IMR-90 (cell line): Measurements from ENCODE around the gene MAPK9. TPM values are rescaled to one million over a fixed set of nuclear protein-coding genes. Genes with fewer than 3 reads are reported as not detected.

Experiments
- ATAC-seq: fragments of 200-7000 bp; cut with Tn5 transposase; 2 replicates; pipeline ENCODE4 v1.9.1; 2020; ENCODE audit warnings: low read depth, mild to moderate bottlenecking, moderate library complexity
- BruUV-seq: library from RNA; stranded (reverse); fragments of 400-500 nt; replicated peaks from 2 replicates; lab custom pipeline; 2021; lab: Mats Ljungman, UMichigan
- CTCF ChIA-PET: fragments of 300-600 bp; formaldehyde crosslinking; extraction: SDS; loops from one replicate; lab custom pipeline; 2021; ENCODE audit warnings: antibody characterized with exemption; lab: Yijun Ruan, JAX
- POLR2A ChIA-PET: fragments of 300-600 bp; sonication (Branson Sonifier 250); formaldehyde crosslinking; loops from one replicate; lab custom pipeline; 2022; ENCODE audit warnings: antibody characterized with exemption; ENCODE audit not compliant: unreplicated experiment; lab: Charles Lee
- DNase-seq: peaks from one replicate; pipeline ENCODE4 v3.0.0; 2013
- H2AFZ ChIP-seq: replicated peaks from 2 replicates; pipeline ENCODE3; 2013; ENCODE audit warnings: low read length, mild to moderate bottlenecking; ENCODE audit not compliant: poor library complexity
- H2AK5ac ChIP-seq: 2 replicates; pipeline ENCODE4 v1.6.1; 2013; ENCODE audit warnings: low read depth, low read length, inconsistent platforms
- H2AK9ac ChIP-seq: replicated peaks from 2 replicates; pipeline ENCODE3; 2013; ENCODE audit warnings: mild to moderate bottlenecking, low read depth, low read length, moderate library complexity; ENCODE audit not compliant: poor library complexity
- H2BK120ac ChIP-seq: 2 replicates; pipeline ENCODE4 v1.6.1; 2013; ENCODE audit warnings: low read depth, low read length, inconsistent platforms
- H2BK15ac ChIP-seq: 3 replicates; pipeline ENCODE4 v1.6.1; 2013; ENCODE audit warnings: low read depth, low read length, inconsistent platforms
- H2BK20ac ChIP-seq: 2 replicates; pipeline ENCODE4 v1.6.1; 2013; ENCODE audit warnings: low read depth, mild to moderate bottlenecking, inconsistent platforms, low read length, moderate library complexity
- H2BK5ac ChIP-seq: 2 replicates; pipeline ENCODE4 v1.6.1; 2013; ENCODE audit warnings: mild to moderate bottlenecking, low read depth, low read length, inconsistent platforms; ENCODE audit not compliant: poor library complexity, severe bottlenecking
- H3K14ac ChIP-seq: replicated peaks from 2 replicates; pipeline ENCODE4 v1.6.1; 2013; ENCODE audit warnings: low read depth, low read length, inconsistent platforms
- H3K18ac ChIP-seq: 2 replicates; pipeline ENCODE4 v1.6.1; 2013; ENCODE audit warnings: low read depth, low read length, control low read depth
- H3K23ac ChIP-seq: 2 replicates; pipeline ENCODE4 v1.6.1; 2013; ENCODE audit warnings: low read depth, low read length, inconsistent platforms
- H3K27ac ChIP-seq: 2 replicates; pipeline ENCODE4 v1.5.1; 2013; ENCODE audit warnings: mild to moderate bottlenecking, control low read depth, low read length; ENCODE audit not compliant: insufficient read depth
- H3K27me3 ChIP-seq: 2 replicates; pipeline ENCODE4 v1.6.1; 2013; ENCODE audit warnings: low read length; ENCODE audit not compliant: control insufficient read depth, insufficient read depth
- H3K36me3 ChIP-seq: 2 replicates; pipeline ENCODE4 v1.6.1; 2013; ENCODE audit warnings: low read length, mixed read lengths; ENCODE audit not compliant: control insufficient read depth, insufficient read depth
- H3K4ac ChIP-seq: 2 replicates; pipeline ENCODE4 v1.6.1; 2013; ENCODE audit warnings: low read depth, low read length, inconsistent platforms
- H3K4me1 ChIP-seq: 2 replicates; pipeline ENCODE4 v1.6.1; 2013; ENCODE audit warnings: low read length, mixed read lengths; ENCODE audit not compliant: control insufficient read depth, insufficient read depth
- H3K4me2 ChIP-seq: 2 replicates; pipeline ENCODE4 v1.6.1; 2013; ENCODE audit warnings: low read depth, mild to moderate bottlenecking, control low read depth, low read length, moderate library complexity
- H3K4me3 ChIP-seq: 2 replicates; pipeline ENCODE4 v1.5.1; 2013; ENCODE audit warnings: low read depth, mild to moderate bottlenecking, control low read depth, low read length, moderate library complexity; ENCODE audit not compliant: insufficient read depth
- H3K56ac ChIP-seq: 2 replicates; pipeline ENCODE4 v1.6.1; 2013; ENCODE audit warnings: low read length, inconsistent platforms; ENCODE audit not compliant: insufficient read depth; ENCODE audit errors: extremely low read depth
- H3K79me1 ChIP-seq, 2 experiments: 2 replicates each; pipeline ENCODE4 v1.6.1; 2013; ENCODE audit warnings: low read length in 2 of 2, inconsistent platforms in 1 of 2, low read depth in 1 of 2
- H3K9ac ChIP-seq: 2 replicates; pipeline ENCODE4 v1.6.1; 2013; ENCODE audit warnings: low read depth, low read length, control low read depth
- H3K9me1 ChIP-seq: 2 replicates; pipeline ENCODE4 v1.6.1; 2013; ENCODE audit warnings: low read length, inconsistent platforms; ENCODE audit not compliant: insufficient read depth
- H3K9me3 ChIP-seq: 2 replicates; pipeline ENCODE4 v1.6.1; 2013; ENCODE audit warnings: low read length; ENCODE audit not compliant: control insufficient read depth, insufficient read depth
- H4K20me1 ChIP-seq: 2 replicates; pipeline ENCODE4 v1.6.1; 2013; ENCODE audit warnings: low read length, inconsistent platforms; ENCODE audit not compliant: insufficient read depth
- H4K5ac ChIP-seq: 2 replicates; pipeline ENCODE4 v1.6.1; 2013; ENCODE audit warnings: mild to moderate bottlenecking, low read depth, low read length, control low read depth
- H4K8ac ChIP-seq, 2 experiments: 2 replicates each; pipeline ENCODE4 v1.6.1; 2013; ENCODE audit warnings: low read depth in 2 of 2, low read length in 2 of 2, control low read depth in 1 of 2, inconsistent platforms in 1 of 2
- H4K91ac ChIP-seq: 2 replicates; pipeline ENCODE4 v1.6.1; 2013; ENCODE audit warnings: low read depth, low read length, inconsistent platforms; ENCODE audit not compliant: insufficient read depth
- BHLHE40 ChIP-seq: fragments of 150-350 bp; IDR thresholded peaks from 2 replicates; pipeline ENCODE4 v1.6.1; 2016; ENCODE audit warnings: mild to moderate bottlenecking, low read depth, low read length
- CEBPB ChIP-seq: IDR thresholded peaks from 2 replicates; pipeline ENCODE4 v1.6.1; 2012; ENCODE audit warnings: low read depth, low read length, improper control_type of control experiment
- CHD1 ChIP-seq: IDR thresholded peaks from 2 replicates; pipeline ENCODE4 v1.6.1; 2012; ENCODE audit warnings: low read depth, low read length, improper control_type of control experiment
- CTCF ChIP-seq: conservative IDR thresholded peaks from 2 replicates; pipeline ENCODE4 v1.5.1; 2012; ENCODE audit warnings: mild to moderate bottlenecking, low read depth, low read length, improper control_type of control experiment
- FOS ChIP-seq: fragments of 150-350 bp; IDR thresholded peaks from 2 replicates; pipeline ENCODE4 v1.6.1; 2016; ENCODE audit warnings: low read depth, low read length
- MAFK ChIP-seq: IDR thresholded peaks from 2 replicates; pipeline ENCODE4 v1.6.1; 2012; ENCODE audit warnings: low read depth, low read length, improper control_type of control experiment
- MAZ ChIP-seq: IDR thresholded peaks from 2 replicates; pipeline ENCODE4 v1.6.1; 2012; ENCODE audit warnings: low read depth, mild to moderate bottlenecking, low read length, improper control_type of control experiment, moderate library complexity, borderline replicate concordance
- MXI1 ChIP-seq: IDR thresholded peaks from 2 replicates; pipeline ENCODE4 v1.6.1; 2012; ENCODE audit warnings: low read depth, mild to moderate bottlenecking, low read length, moderate library complexity, borderline replicate concordance
- NFE2L2 ChIP-seq: fragments of 150-350 bp; IDR thresholded peaks from 2 replicates; pipeline ENCODE4 v1.6.1; 2016; ENCODE audit warnings: low read depth, mild to moderate bottlenecking, low read length
- POLR2A ChIP-seq: IDR thresholded peaks from 2 replicates; pipeline ENCODE4 v1.6.1; 2012; ENCODE audit warnings: mild to moderate bottlenecking, low read depth, low read length
- RAD21 ChIP-seq: IDR thresholded peaks from 2 replicates; pipeline ENCODE4 v1.6.1; 2012; ENCODE audit warnings: low read length, improper control_type of control experiment
- RCOR1 ChIP-seq: IDR thresholded peaks from 2 replicates; pipeline ENCODE4 v1.6.1; 2012; ENCODE audit warnings: mild to moderate bottlenecking, low read length, improper control_type of control experiment; ENCODE audit not compliant: insufficient replicate concordance
- RFX5 ChIP-seq: IDR thresholded peaks from 2 replicates; pipeline ENCODE4 v1.8.0; 2012; ENCODE audit warnings: low read depth, mild to moderate bottlenecking, low read length, moderate library complexity
- SMC3 ChIP-seq: fragments of 150-350 bp; IDR thresholded peaks from 2 replicates; pipeline ENCODE4 v1.6.1; 2016; ENCODE audit warnings: low read depth, mild to moderate bottlenecking, antibody characterized with exemption, low read length, moderate library complexity
- WGBS, 2 experiments: methylation state at CpG; one replicate each; pipeline versions ENCODE4 v1.1.5 to v1.1.7; 2013; ENCODE audit warnings: missing lambda C conversion rate in 2 of 2; ENCODE audit not compliant: insufficient read length in 1 of 2; ENCODE audit errors: extremely low coverage in 2 of 2; 5-methylcytosine and 5-hydroxymethylcytosine counted together
- dilution Hi-C: fragments of 300-500 bp; cut with HindIII; formaldehyde crosslinking; loops from one replicate; pipeline ENCODE4 v1.14.3; 2018; ENCODE audit warnings: low sequenced_read_pairs; ENCODE audit not compliant: unreplicated experiment
- in situ Hi-C: fragments of 300-500 bp; cut with MboI; formaldehyde crosslinking; loops from 3 replicates; pipeline ENCODE4 v1.14.3; 2019; ENCODE audit warnings: low sequenced_read_pairs, inconsistent platforms, mixed read lengths
- intact Hi-C: fragments of 100-400 bp; cut with micrococcal nuclease; formaldehyde crosslinking; loops from 2 replicates; pipeline ENCODE4 v1.10.0; 2022
- polyA plus RNA-seq, 3 experiments: library from polyadenylated mRNA; depleted of rRNA; stranded (reverse); fragments of >200 nt; gene quantifications; 2 replicates each; pipeline ENCODE4 v1.2.3, GENCODE V29; 2012; ENCODE audit warnings: low replicate concordance in 1 of 3
- total RNA-seq: library from RNA; depleted of rRNA; stranded (reverse); fragments of >200 nt; gene quantifications from 2 replicates; pipeline ENCODE4 v1.2.3, GENCODE V29; 2012
- TF ChIP-seq, protein P1 (sequence below): fragments of 150-350 bp; IDR thresholded peaks from 2 replicates; pipeline ENCODE4 v1.6.1; 2017; ENCODE audit warnings: mild to moderate bottlenecking, antibody characterized with exemption, low read length, low read depth
- TF ChIP-seq, protein P2 (sequence below): fragments of 150-350 bp; IDR thresholded peaks from 2 replicates; pipeline ENCODE4 v1.6.1; 2016; ENCODE audit warnings: low read depth, mild to moderate bottlenecking, low read length, moderate library complexity, borderline replicate concordance

The MAPK9 gene
- total and polyA plus RNA-seq, 2 of the 4 experiments (the other 2 are of a cell fraction): 22.9 to 23.3 TPM

DNA sequence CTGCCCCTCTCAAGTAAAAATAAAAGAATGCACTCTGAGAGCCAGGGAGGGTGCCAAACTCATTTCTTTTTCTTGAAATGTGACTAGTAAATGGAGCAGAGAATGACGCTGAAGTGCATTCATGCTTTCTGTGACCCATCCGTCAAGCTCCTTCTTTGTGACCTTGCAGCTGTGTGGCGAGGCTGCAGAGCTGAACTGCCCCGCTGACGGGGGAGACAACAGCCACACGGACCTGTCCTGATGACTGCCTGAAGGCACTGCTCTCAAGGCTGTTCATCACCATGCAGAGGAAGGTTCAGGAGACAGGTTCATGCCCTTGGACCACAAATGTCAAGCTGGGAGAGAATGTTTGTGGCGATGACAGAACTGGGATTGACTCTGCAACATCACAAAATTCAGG lies 61.9 kb downstream of the MAPK9 start:
- no peak overlapping the region for H2BK20ac ChIP-seq
- H3K4me2 ChIP-seq: no peak overlapping the region
- H2AK5ac ChIP-seq: no peak overlapping the region
- no peak for ATAC-seq
- H3K9me3 ChIP-seq: peaks cover 9% of the 10 kb centered on the region
- H3K9me1 ChIP-seq: no peaks in the 10 kb centered on the region
- no peak overlapping the region for H4K8ac ChIP-seq
- CTCF ChIA-PET: no interaction called here
- H3K79me1 ChIP-seq: no peaks in the 10 kb centered on the region
- no peak overlapping the region for H3K4me3 ChIP-seq
- no peak overlapping the region for H2AFZ ChIP-seq
- 71% methylated on average over 6 of the region's 7 CpGs; no CpG with 5 or more reads in 1 of the 2 experiments for WGBS, 2 experiments
- H3K14ac ChIP-seq: no peak overlapping the region
- no peak overlapping the region for H3K4ac ChIP-seq
- H3K9ac ChIP-seq: no peak overlapping the region
- no peak overlapping the region for H3K27ac ChIP-seq
- in situ Hi-C loops (no loop called here), dilution Hi-C loops (no loop called here), intact Hi-C loops (loop anchor here (5.0 kb wide), 1 partner anchor 1623 kb away; no protein-coding TSS in a partner anchor)
- no peak overlapping the region for H3K18ac ChIP-seq
- no peak overlapping the region for H2BK15ac ChIP-seq
- H2BK120ac ChIP-seq: no peak overlapping the region
- H4K5ac ChIP-seq: no peak overlapping the region
- DNase-seq: no peak
- no peak overlapping the region for H4K91ac ChIP-seq
- no peak overlapping the region for H3K23ac ChIP-seq
- H2BK5ac ChIP-seq: no peak overlapping the region
- peaks cover 10% of the 10 kb centered on the region for H3K36me3 ChIP-seq
- POLR2A ChIA-PET: no interaction called here
- no peaks in the 10 kb centered on the region for H3K27me3 ChIP-seq
- no peak overlapping the region for H3K56ac ChIP-seq
- no TSS peak for BruUV-seq
- H3K4me1 ChIP-seq: no peaks in the 10 kb centered on the region
- no peak for TF ChIP-seq CEBPB
- no peak for TF ChIP-seq MAZ
- no peak for TF ChIP-seq NFE2L2
- no peak for TF ChIP-seq POLR2A
- TF ChIP-seq, protein P1, sequence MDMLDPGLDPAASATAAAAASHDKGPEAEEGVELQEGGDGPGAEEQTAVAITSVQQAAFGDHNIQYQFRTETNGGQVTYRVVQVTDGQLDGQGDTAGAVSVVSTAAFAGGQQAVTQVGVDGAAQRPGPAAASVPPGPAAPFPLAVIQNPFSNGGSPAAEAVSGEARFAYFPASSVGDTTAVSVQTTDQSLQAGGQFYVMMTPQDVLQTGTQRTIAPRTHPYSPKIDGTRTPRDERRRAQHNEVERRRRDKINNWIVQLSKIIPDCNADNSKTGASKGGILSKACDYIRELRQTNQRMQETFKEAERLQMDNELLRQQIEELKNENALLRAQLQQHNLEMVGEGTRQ: no peak
- no peak for TF ChIP-seq FOS
- no peak for TF ChIP-seq RFX5
- no peak for TF ChIP-seq RCOR1
- TF ChIP-seq CHD1: no peak
- no peak for TF ChIP-seq BHLHE40
- TF ChIP-seq, protein P2, sequence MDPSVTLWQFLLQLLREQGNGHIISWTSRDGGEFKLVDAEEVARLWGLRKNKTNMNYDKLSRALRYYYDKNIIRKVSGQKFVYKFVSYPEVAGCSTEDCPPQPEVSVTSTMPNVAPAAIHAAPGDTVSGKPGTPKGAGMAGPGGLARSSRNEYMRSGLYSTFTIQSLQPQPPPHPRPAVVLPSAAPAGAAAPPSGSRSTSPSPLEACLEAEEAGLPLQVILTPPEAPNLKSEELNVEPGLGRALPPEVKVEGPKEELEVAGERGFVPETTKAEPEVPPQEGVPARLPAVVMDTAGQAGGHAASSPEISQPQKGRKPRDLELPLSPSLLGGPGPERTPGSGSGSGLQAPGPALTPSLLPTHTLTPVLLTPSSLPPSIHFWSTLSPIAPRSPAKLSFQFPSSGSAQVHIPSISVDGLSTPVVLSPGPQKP: no peak
- no peak for TF ChIP-seq MAFK
- no peak for TF ChIP-seq MXI1
- no peak for TF ChIP-seq SMC3
- no peak for TF ChIP-seq RAD21
- no peak for TF ChIP-seq CTCF
- H4K20me1 ChIP-seq: no peaks in the 10 kb centered on the region
- H2AK9ac ChIP-seq: no peak overlapping the region
